Smooth muscle cell (in vitro differentiated cells): Measurements from ENCODE around the gene CPT1C. TPM values are rescaled to one million over a fixed set of nuclear protein-coding genes. Genes with fewer than 3 reads are reported as not detected.

Experiments
- DNase-seq: peaks from one replicate; lab custom pipeline; 2025; ENCODE audit not compliant: unreplicated experiment; lab: John Stamatoyannopoulos, UW
- H2AFZ ChIP-seq: fragments of 200-600 bp; sonication (generic); 2 replicates; pipeline ENCODE4 v1.6.0; 2016; ENCODE audit warnings: antibody characterized with exemption, low read depth, mild to moderate bottlenecking
- H3F3A ChIP-seq: fragments of 200-600 bp; sonication (generic); 2 replicates; pipeline ENCODE4 v1.6.0; 2017; ENCODE audit warnings: antibody characterized with exemption, low read depth
- H3K27ac ChIP-seq: fragments of 200-600 bp; sonication (generic); 2 replicates; pipeline ENCODE4 v1.5.1; 2016; ENCODE audit warnings: low read depth, mild to moderate bottlenecking
- H3K27me3 ChIP-seq: fragments of 200-600 bp; sonication (generic); 2 replicates; pipeline ENCODE4 v1.6.1; 2016; ENCODE audit warnings: low read depth, mild to moderate bottlenecking
- H3K36me3 ChIP-seq: fragments of 200-600 bp; sonication (generic); 2 replicates; pipeline ENCODE4 v1.5.1; 2016; ENCODE audit warnings: low read depth
- H3K4me1 ChIP-seq: fragments of 200-600 bp; sonication (generic); 2 replicates; pipeline ENCODE4 v1.5.1; 2016; ENCODE audit warnings: low read depth
- H3K4me2 ChIP-seq: fragments of 200-600 bp; sonication (generic); 2 replicates; pipeline ENCODE4 v1.6.0; 2016; ENCODE audit warnings: mild to moderate bottlenecking
- H3K4me3 ChIP-seq: fragments of 200-600 bp; sonication (generic); 2 replicates; pipeline ENCODE4 v1.5.1; 2016; ENCODE audit warnings: mild to moderate bottlenecking
- H3K79me2 ChIP-seq: fragments of 200-600 bp; sonication (generic); 2 replicates; pipeline ENCODE4 v1.6.0; 2016; ENCODE audit warnings: low read depth, mild to moderate bottlenecking
- H3K9ac ChIP-seq: fragments of 200-600 bp; sonication (generic); 2 replicates; pipeline ENCODE4 v1.6.0; 2016; ENCODE audit warnings: low read depth
- H3K9me3 ChIP-seq: fragments of 200-600 bp; sonication (generic); replicated peaks from 2 replicates; pipeline ENCODE4 v1.5.1; 2016; ENCODE audit warnings: low read depth
- H4K20me1 ChIP-seq: fragments of 200-600 bp; sonication (generic); 2 replicates; pipeline ENCODE4 v1.6.0; 2016; ENCODE audit warnings: low read depth
- CTCF ChIP-seq: fragments of 200-600 bp; sonication (generic); IDR thresholded peaks from 2 replicates; pipeline ENCODE4 v1.5.1; 2017; ENCODE audit warnings: borderline replicate concordance, mild to moderate bottlenecking, antibody characterized with exemption; ENCODE audit not compliant: insufficient read depth, poor library complexity, severe bottlenecking
- WGBS: methylation state at CpG from one replicate; pipeline ENCODE4 v1.1.7; 2016; ENCODE audit warnings: low lambda C conversion rate; 5-methylcytosine and 5-hydroxymethylcytosine counted together
- microRNA-seq: library from miRNA; unstranded; fragments of <30 nt; microRNA quantifications from one replicate; pipeline ENCODE4, GENCODE V29; 2016; ENCODE audit warnings: borderline number of aligned reads
- polyA plus RNA-seq: library from polyadenylated mRNA; unstranded; fragments of >200 nt; fragmentation: Nextera tagmentation; extraction: Ambion mirVana; gene quantifications from 2 replicates; pipeline ENCODE4 v1.2.1, GENCODE V29; 2016
- small RNA-seq: library from RNA; depleted of rRNA; stranded (forward); fragments of <200 nt; gene quantifications from one replicate; pipeline ENCODE3, GENCODE V24; 2014
- total RNA-seq: library from RNA; depleted of rRNA; stranded (reverse); fragments of >200 nt; gene quantifications from 2 replicates; pipeline ENCODE4 v1.2.3, GENCODE V29; 2014

The CPT1C gene
- total and polyA plus RNA-seq, 2 experiments from 2014 or later, result 19.7 to 20.0 TPM

- Histone ChIP-seq H3K36me3 (no peaks in the 10 kb centered on the region), H3K4me3 (no peak overlapping the region), H3K27me3 (no peaks in the 10 kb centered on the region), H3K27ac (no peak overlapping the region), H4K20me1 (no peaks in the 10 kb centered on the region), H3K9me3 (no peaks in the 10 kb centered on the region), H2AFZ (peak overlapping the region; percentile 37), H3K9ac (no peak overlapping the region), H3K4me1 (peaks cover 4% of the 10 kb centered on the region), H3K79me2 (no peaks in the 10 kb centered on the region), H3F3A (no peaks in the 10 kb centered on the region), H3K4me2 (no peak overlapping the region)
- TF ChIP-seq CTCF, result no peak
- 78% methylated on average over 16 of the region's 16 CpGs for WGBS
- no peak for DNase-seq
These were observed 70.9 kb downstream of the CPT1C start for GRCh38 chr19:49761625-49762311.

DNA sequence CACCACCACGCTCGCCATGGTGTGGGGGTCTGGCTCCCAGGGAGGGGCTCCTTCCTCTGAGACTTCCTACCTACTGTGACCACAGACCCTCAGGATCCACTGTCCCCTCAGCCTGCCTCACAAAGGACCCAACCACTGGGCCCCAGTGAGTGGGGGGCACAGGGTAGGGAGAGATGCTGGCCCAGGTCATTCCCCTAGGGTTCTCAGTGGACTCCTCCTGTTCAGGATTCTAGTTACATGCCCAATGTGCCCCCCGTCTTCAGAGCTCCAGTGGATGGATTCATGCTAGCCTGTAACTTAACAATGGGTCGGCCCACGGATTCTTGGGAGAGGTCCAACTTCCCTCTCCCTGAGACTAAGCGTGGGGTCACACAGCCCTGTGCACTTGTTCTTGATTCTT, 72.3 kb downstream of the CPT1C start, which contains the start of gene TSKS:
TSS of gene TSKS (minus strand) at position 77 of the 400 bp plus-strand sequence. CDS start at position 18, 59 bp downstream.
- Histone ChIP-seq H3K36me3 (no peaks in the 10 kb centered on the region), H3K9ac (no peak within 1 kb of the TSS), H3K27me3 (no peaks in the 10 kb centered on the region), H3K79me2 (peaks cover 14% of the 10 kb centered on the region), H3K4me2 (no peak within 1 kb of the TSS), H3K27ac (no peak within 1 kb of the TSS), H3F3A (no peaks in the 10 kb centered on the region), H3K4me3 (no peak within 1 kb of the TSS), H4K20me1 (peaks cover 8% of the 10 kb centered on the region), H3K4me1 (peaks cover 11% of the 10 kb centered on the region), H3K9me3 (no peaks in the 10 kb centered on the region), H2AFZ (no peak within 1 kb of the TSS)
- no peak for TF ChIP-seq CTCF
- DNase-seq, result no peak
- 98% methylated on average over 6 of the region's 6 CpGs for WGBS

Small RNA genes lying within 50 kb of the gene (microRNA-seq; reads per million reads assigned to microRNA genes)
- 4.7 reads per million for gene MIR5088

Small RNA genes lying within 50 kb of the gene (small RNA-seq; reads per million reads assigned to genes)
- gene MIR5088, result not detected

Other genes with a start within 250 kb of the CPT1C start
- 0.04 and 0.54 TPM in 2 replicates for gene SLC17A7, start 249.6 kb upstream of the CPT1C start, total RNA-seq
- gene SLC17A7, start 249.6 kb upstream of the CPT1C start, polyA plus RNA-seq, result 0.39 TPM in 1 of 2 replicates, not detected in the other
- 54.7 and 77.1 TPM in 2 replicates for gene PIH1D1, start 239.3 kb upstream of the CPT1C start, total RNA-seq
- gene PIH1D1, start 239.3 kb upstream of the CPT1C start, polyA plus RNA-seq, result 84.9 and 89.8 TPM in 2 replicates
- gene ALDH16A1, start 237.9 kb upstream of the CPT1C start, total RNA-seq, result 10.5 and 18.6 TPM in 2 replicates
- gene ALDH16A1, start 237.9 kb upstream of the CPT1C start, polyA plus RNA-seq, result 24.6 and 24.7 TPM in 2 replicates
- 0.27 and 0.45 TPM in 2 replicates for gene FLT3LG, start 216.9 kb upstream of the CPT1C start, total RNA-seq
- gene FLT3LG, start 216.9 kb upstream of the CPT1C start, polyA plus RNA-seq, result 0.85 and 2.0 TPM in 2 replicates
- 1,134 and 1,154 TPM in 2 replicates for gene RPL13A, start 203.5 kb upstream of the CPT1C start, total RNA-seq
- 732 and 818 TPM in 2 replicates for gene RPL13A, start 203.5 kb upstream of the CPT1C start, polyA plus RNA-seq
- gene RPS11, start 194.7 kb upstream of the CPT1C start, total RNA-seq, result 3,115 and 3,456 TPM in 2 replicates
- 729 and 804 TPM in 2 replicates for gene RPS11, start 194.7 kb upstream of the CPT1C start, polyA plus RNA-seq
- 58.1 and 66.1 TPM in 2 replicates for gene FCGRT, start 178.5 kb upstream of the CPT1C start, total RNA-seq
- 127 and 135 TPM in 2 replicates for gene FCGRT, start 178.5 kb upstream of the CPT1C start, polyA plus RNA-seq
- gene RCN3, start 163.1 kb upstream of the CPT1C start, total RNA-seq, result 248 and 311 TPM in 2 replicates
- gene RCN3, start 163.1 kb upstream of the CPT1C start, polyA plus RNA-seq, result 773 and 1,078 TPM in 2 replicates
- 45.0 and 55.5 TPM in 2 replicates for gene NOSIP, start 110.6 kb upstream of the CPT1C start, total RNA-seq
- gene NOSIP, start 110.6 kb upstream of the CPT1C start, polyA plus RNA-seq, result 95.7 and 134 TPM in 2 replicates
- gene PRRG2, start 109.8 kb upstream of the CPT1C start, total RNA-seq, result 13.5 TPM in 1 of 2 replicates, not detected in the other
- gene PRRG2, start 109.8 kb upstream of the CPT1C start, polyA plus RNA-seq, result 0.24 and 1.0 TPM in 2 replicates
- 2.9 and 4.5 TPM in 2 replicates for gene PRR12, start 99.9 kb upstream of the CPT1C start, total RNA-seq
- 1.7 and 3.2 TPM in 2 replicates for gene PRR12, start 99.9 kb upstream of the CPT1C start, polyA plus RNA-seq
- gene RRAS, start 51.0 kb upstream of the CPT1C start, total RNA-seq, result 82.3 and 86.5 TPM in 2 replicates
- gene RRAS, start 51.0 kb upstream of the CPT1C start, polyA plus RNA-seq, result 224 and 248 TPM in 2 replicates
- 7.9 and 10.2 TPM in 2 replicates for gene SCAF1, start 48.9 kb upstream of the CPT1C start, total RNA-seq
- 12.1 and 15.9 TPM in 2 replicates for gene SCAF1, start 48.9 kb upstream of the CPT1C start, polyA plus RNA-seq
- 35.1 and 38.2 TPM in 2 replicates for gene IRF3, start 25.3 kb upstream of the CPT1C start, total RNA-seq
- 45.9 and 64.1 TPM in 2 replicates for gene IRF3, start 25.3 kb upstream of the CPT1C start, polyA plus RNA-seq
- 3.2 and 10.8 TPM in 2 replicates for gene BCL2L12, start 25.2 kb upstream of the CPT1C start, total RNA-seq
- 34.0 and 44.1 TPM in 2 replicates for gene BCL2L12, start 25.2 kb upstream of the CPT1C start, polyA plus RNA-seq
- 147 and 174 TPM in 2 replicates for gene PRMT1, start 13.8 kb upstream of the CPT1C start, total RNA-seq
- gene PRMT1, start 13.8 kb upstream of the CPT1C start, polyA plus RNA-seq, result 170 and 175 TPM in 2 replicates
- gene ADM5, start 1.5 kb upstream of the CPT1C start, total RNA-seq, result 1.6 and 3.6 TPM in 2 replicates
- 1.7 and 3.1 TPM in 2 replicates for gene ADM5, start 1.5 kb upstream of the CPT1C start, polyA plus RNA-seq
- not detected in 2 replicates for gene TSKS, start 72.2 kb downstream of the CPT1C start, total RNA-seq
- not detected in 2 replicates for gene TSKS, start 72.2 kb downstream of the CPT1C start, polyA plus RNA-seq
- gene AP2A1, start 75.9 kb downstream of the CPT1C start, total RNA-seq, result 55.8 and 57.7 TPM in 2 replicates
- gene AP2A1, start 75.9 kb downstream of the CPT1C start, polyA plus RNA-seq, result 57.8 and 65.2 TPM in 2 replicates
- gene FUZ, start 122.2 kb downstream of the CPT1C start, total RNA-seq, result 6.9 and 16.2 TPM in 2 replicates
- 18.3 and 19.8 TPM in 2 replicates for gene FUZ, start 122.2 kb downstream of the CPT1C start, polyA plus RNA-seq
- 16.9 and 20.4 TPM in 2 replicates for gene MED25, start 127.2 kb downstream of the CPT1C start, total RNA-seq
- 34.1 and 36.4 TPM in 2 replicates for gene MED25, start 127.2 kb downstream of the CPT1C start, polyA plus RNA-seq
- 49.0 and 81.0 TPM in 2 replicates for gene PTOV1, start 160.0 kb downstream of the CPT1C start, total RNA-seq
- 256 and 266 TPM in 2 replicates for gene PTOV1, start 160.0 kb downstream of the CPT1C start, polyA plus RNA-seq
- gene PNKP, start 176.5 kb downstream of the CPT1C start, total RNA-seq, result 15.3 and 19.4 TPM in 2 replicates
- gene PNKP, start 176.5 kb downstream of the CPT1C start, polyA plus RNA-seq, result 42.4 and 53.6 TPM in 2 replicates
- gene AKT1S1, start 186.2 kb downstream of the CPT1C start, total RNA-seq, result 10.4 and 15.8 TPM in 2 replicates
- gene AKT1S1, start 186.2 kb downstream of the CPT1C start, polyA plus RNA-seq, result 60.2 and 72.2 TPM in 2 replicates
- 7.1 and 9.2 TPM in 2 replicates for gene TBC1D17, start 186.6 kb downstream of the CPT1C start, total RNA-seq
- 41.8 and 45.7 TPM in 2 replicates for gene TBC1D17, start 186.6 kb downstream of the CPT1C start, polyA plus RNA-seq
- 0.13 TPM in 1 of 2 replicates, not detected in the other for gene IL4I1, start 205.8 kb downstream of the CPT1C start, total RNA-seq
- 0.54 and 1.3 TPM in 2 replicates for gene IL4I1, start 205.8 kb downstream of the CPT1C start, polyA plus RNA-seq
- 4.2 and 5.0 TPM in 2 replicates for gene ATF5, start 238.1 kb downstream of the CPT1C start, total RNA-seq
- gene ATF5, start 238.1 kb downstream of the CPT1C start, polyA plus RNA-seq, result 10.1 and 14.1 TPM in 2 replicates
- 17.6 and 24.2 TPM in 2 replicates for gene NUP62, start 238.4 kb downstream of the CPT1C start, total RNA-seq
- 29.5 and 34.2 TPM in 2 replicates for gene NUP62, start 238.4 kb downstream of the CPT1C start, polyA plus RNA-seq